Endometrial microvascular endothelial cells (primary cell): ENCODE measurements around the gene CBX3. TPM values are rescaled to one million over a fixed set of nuclear protein-coding genes. Genes with fewer than 3 reads are reported as not detected.

Experiments
- in situ Hi-C: cut with HindIII; loops from 2 replicates; pipeline ENCODE4 v1.10.0; 2017; ENCODE audit warnings: low sequenced_read_pairs, low pct_unique_long_range_greater_than_20kb; ENCODE audit errors: inconsistent ontology term
- total RNA-seq: library from RNA; depleted of rRNA; stranded (reverse); fragments of >200 nt; gene quantifications from one replicate; pipeline ENCODE4 v1.2.3, GENCODE V29; 2015; ENCODE audit errors: inconsistent ontology term

CBX3 gene
- total RNA-seq, 1 donor from 2014 or later: 135 TPM

DNA sequence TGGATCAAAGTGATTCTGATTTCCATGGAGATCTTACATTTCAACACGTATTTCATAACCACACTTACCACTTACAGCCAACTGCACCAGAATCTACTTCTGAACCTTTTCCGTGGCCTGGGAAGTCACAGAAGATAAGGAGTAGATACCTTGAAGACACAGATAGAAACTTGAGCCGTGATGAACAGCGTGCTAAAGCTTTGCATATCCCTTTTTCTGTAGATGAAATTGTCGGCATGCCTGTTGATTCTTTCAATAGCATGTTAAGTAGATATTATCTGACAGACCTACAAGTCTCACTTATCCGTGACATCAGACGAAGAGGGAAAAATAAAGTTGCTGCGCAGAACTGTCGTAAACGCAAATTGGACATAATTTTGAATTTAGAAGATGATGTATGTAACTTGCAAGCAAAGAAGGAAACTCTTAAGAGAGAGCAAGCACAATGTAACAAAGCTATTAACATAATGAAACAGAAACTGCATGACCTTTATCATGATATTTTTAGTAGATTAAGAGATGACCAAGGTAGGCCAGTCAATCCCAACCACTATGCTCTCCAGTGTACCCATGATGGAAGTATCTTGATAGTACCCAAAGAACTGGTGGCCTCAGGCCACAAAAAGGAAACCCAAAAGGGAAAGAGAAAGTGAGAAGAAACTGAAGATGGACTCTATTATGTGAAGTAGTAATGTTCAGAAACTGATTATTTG lies 16.3 kb upstream of the CBX3 start:
- in situ Hi-C loops: no loop called here

GRCh38 chr7:26185844-26186180 lies 15.7 kb upstream of the CBX3 start:
- in situ Hi-C loops: no loop called here

GRCh38 chr7:26186364-26187311 lies 14.9 kb upstream of the CBX3 start:
- in situ Hi-C loops: no loop called here

DNA sequence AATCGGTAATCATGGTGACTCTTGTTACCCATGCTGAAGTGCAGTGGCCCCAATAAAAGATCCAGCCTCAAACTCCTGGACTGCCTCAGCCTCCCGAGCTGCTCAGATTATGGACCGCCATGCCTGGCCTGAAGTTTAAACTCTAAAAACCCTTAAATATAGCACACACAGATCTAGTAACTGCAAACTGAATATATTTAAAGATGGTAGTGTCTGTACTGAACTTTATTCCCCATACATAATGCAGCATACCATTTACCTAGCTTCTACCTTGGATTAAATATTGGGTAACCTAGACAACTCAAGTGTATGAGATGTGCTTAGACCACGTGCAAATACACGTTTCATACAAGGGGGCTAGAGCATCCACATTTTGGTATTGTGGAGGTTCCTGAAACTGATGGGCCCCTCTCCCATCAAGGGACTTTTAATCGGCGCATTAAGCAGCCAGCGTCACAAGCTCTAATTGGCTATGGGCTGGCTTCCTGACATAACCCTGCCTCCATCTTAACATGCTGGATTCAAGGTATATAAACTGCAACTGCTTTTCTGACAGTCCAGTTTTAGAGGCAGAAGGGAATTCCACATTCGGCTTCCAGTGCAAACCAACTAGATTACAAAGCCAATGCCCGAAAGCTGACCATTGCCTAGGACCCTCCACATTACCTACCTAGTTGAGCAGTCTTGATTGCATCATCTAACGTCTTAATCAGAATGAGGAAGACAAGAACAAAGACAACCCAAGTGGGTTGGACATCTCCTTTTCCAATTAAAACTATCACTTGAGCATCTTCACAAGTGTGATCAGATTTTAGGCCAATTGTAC lies 14.0 kb upstream of the CBX3 start:
- in situ Hi-C loops: no loop called here

- in situ Hi-C loops: no loop called here
Measured at GRCh38 chr7:26188206-26188956, 13.2 kb upstream of the CBX3 start.

DNA sequence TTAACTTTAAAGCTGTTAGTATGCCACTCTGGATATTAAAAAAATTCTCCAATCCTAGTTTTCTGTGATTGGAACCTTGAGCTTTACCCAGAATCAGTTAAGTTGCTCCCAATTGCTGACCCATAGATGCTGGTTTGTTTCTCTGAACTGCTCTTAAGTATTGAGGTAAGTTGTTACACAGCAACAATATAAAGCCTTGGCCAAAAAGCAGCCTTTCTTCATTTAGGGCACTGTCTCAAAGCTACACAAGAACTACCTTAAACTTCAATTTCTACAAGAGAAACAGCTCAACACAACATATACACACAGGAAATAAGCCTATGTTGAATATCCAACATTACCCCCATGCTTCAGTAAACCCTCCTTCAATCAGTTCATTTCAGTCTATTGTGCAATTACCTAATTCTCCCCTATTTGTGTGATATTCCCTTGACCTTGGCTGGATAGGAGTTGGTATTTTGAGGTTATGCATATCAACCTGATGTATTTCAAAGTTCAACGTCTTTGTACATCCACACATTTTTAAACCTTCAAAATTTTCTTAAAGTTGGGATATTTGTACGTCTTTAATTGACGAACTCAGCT lies 12.5 kb upstream of the CBX3 start:
- in situ Hi-C loops: no loop called here

- in situ Hi-C loops: loop anchor here (10.0 kb wide), 1 partner anchor 185 kb away; no protein-coding TSS in a partner anchor
Measured at GRCh38 chr7:26189697-26190096, 11.8 kb upstream of the CBX3 start.

DNA sequence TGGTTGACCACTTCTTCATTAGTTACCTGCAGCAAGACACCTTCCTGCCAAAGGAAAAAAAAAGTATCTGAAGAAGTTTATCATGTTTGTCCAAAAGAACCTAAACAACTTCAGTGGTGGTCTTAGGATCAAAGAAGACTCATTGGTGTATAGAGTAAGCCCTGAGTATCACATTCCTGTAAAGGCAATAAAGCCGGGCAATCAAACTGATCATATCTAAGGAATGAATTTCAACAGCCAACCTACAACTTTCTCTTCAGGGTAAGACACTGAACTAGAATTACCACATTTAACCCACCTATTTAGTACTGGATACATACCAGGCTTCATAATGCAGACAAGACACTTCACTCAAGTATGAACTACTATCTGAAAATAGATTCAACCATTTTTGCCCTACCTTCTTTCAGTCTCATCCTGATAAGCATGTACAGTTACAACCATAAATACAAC lies 11.1 kb upstream of the CBX3 start:
- in situ Hi-C loops: loop anchor here (10.0 kb wide), 1 partner anchor 184 kb away; no protein-coding TSS in a partner anchor

DNA sequence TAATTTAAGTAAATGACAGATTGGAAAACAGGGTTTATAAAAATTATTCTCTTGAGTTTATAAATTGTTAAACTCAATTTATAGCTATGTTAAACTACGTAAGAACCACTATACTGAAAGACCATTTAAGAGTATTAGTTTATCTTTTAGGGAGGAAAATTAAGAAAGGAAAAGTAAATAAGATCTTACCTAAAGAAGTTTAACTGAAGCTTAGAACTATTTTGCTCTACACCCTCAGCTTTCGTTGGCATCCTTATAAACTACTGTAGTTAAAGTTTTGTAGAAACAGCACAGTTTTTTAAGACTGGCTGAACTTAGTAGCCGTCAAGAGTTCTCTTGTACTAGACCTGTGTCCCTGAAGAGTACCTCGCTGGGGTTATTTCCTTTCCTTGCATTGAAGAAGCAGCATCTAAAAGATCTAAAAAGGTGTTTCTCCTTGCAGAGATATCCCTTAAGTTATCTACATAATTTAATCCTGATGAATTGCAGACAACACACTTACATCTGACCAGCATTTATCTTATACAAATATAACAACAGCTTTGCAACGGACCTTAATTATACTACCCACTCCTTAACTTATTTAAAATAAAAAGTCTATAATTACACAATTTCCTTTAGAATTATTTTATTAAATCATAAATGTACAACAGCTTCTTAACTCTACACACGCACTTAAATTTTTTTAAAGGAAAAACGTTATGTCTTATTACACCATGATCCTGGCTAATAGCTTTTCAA lies 10.1 kb upstream of the CBX3 start:
- in situ Hi-C loops: loop anchor here (10.0 kb wide), 1 partner anchor 183 kb away; no protein-coding TSS in a partner anchor

- in situ Hi-C loops: loop anchor here (10.0 kb wide), 1 partner anchor 183 kb away; no protein-coding TSS in a partner anchor
Measured at GRCh38 chr7:26191974-26192479, 9.5 kb upstream of the CBX3 start.

GRCh38 chr7:26192485-26193087 lies 9.0 kb upstream of the CBX3 start:
- in situ Hi-C loops: loop anchor here (10.0 kb wide), 1 partner anchor 182 kb away; no protein-coding TSS in a partner anchor

GRCh38 chr7:26193432-26194207 lies 7.9 kb upstream of the CBX3 start:
- in situ Hi-C loops: loop anchor here (10.0 kb wide), 1 partner anchor 181 kb away; no protein-coding TSS in a partner anchor

GRCh38 chr7:26194764-26195163 lies 6.8 kb upstream of the CBX3 start:
- in situ Hi-C loops: loop anchor here (5.0 to 10.0 kb wide), 2 partner anchors 37 to 180 kb away; no protein-coding TSS in a partner anchor

- in situ Hi-C loops: loop anchor here (5.0 to 10.0 kb wide), 2 partner anchors 38 to 180 kb away; no protein-coding TSS in a partner anchor
Measured at GRCh38 chr7:26195182-26195581, 6.4 kb upstream of the CBX3 start.

DNA sequence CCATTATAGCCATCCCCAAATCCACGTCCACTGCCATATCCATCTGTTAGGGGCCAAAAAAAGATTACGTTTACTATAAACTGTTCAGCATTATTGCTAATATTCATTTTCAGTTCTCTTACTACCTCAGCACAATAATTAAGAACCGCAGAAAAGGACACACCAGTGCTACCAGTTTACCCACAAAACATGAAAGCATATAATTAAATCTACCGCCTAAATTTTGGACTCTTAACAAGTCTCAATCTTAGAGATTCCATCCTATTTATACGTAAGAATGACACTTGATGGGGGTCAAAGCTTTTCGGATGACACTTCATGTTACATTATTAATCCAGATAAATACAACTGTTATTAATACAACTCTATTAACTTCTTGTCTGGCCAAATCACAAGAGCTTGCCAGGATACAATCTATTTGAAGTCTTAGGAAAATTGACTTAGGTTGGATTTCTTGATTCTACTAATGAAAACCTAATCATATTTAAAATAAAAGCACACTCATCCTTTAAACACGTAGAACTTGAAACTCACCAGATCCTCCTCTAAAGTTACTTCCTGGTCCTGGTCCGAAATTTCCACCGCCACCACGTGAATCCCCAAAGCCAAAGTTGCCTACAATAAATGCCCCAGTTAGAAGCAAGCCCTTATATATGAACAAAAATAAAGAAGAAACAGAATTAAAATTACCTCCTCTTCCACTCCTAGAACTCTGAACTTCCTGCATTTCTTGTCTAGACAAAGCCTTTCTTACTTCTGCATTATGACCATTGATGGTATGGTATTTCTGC lies 5.5 kb upstream of the CBX3 start:
- in situ Hi-C loops: loop anchor here (5.0 to 10.0 kb wide), 2 partner anchors 39 to 179 kb away; no protein-coding TSS in a partner anchor
